Measurements from ENCODE around the gene RGP1.

GRCh38 chr9:35740243-35740642, 8.8 kb upstream of the RGP1 start:
- TF ChIP-seq CTCF (tag by site-specific recombination; IDR thresholded peaks at IDR 0.05) (no peak), KLF9 (tag by site-specific recombination; IDR thresholded peaks at IDR 0.05; ENCODE audit: low read depth) (no peak), ZBTB20 (tag by site-specific recombination; IDR thresholded peaks at IDR 0.05) (no peak), ZNF23 (tag by site-specific recombination; IDR thresholded peaks at IDR 0.05; ENCODE audit: borderline replicate concordance) (no peak), ZNF704 (tag by site-specific recombination; IDR thresholded peaks at IDR 0.05) (no peak), ZNF707 (tag by site-specific recombination; IDR thresholded peaks at IDR 0.05) (no peak), REST (tag by site-specific recombination; IDR thresholded peaks at IDR 0.05) (no peak), ZNF785 (tag by site-specific recombination; IDR thresholded peaks at IDR 0.05) (no peak), ZNF138 (tag by site-specific recombination; IDR thresholded peaks at IDR 0.05; ENCODE audit: borderline replicate concordance) (no peak)
- TF ChIP-seq, protein P1, sequence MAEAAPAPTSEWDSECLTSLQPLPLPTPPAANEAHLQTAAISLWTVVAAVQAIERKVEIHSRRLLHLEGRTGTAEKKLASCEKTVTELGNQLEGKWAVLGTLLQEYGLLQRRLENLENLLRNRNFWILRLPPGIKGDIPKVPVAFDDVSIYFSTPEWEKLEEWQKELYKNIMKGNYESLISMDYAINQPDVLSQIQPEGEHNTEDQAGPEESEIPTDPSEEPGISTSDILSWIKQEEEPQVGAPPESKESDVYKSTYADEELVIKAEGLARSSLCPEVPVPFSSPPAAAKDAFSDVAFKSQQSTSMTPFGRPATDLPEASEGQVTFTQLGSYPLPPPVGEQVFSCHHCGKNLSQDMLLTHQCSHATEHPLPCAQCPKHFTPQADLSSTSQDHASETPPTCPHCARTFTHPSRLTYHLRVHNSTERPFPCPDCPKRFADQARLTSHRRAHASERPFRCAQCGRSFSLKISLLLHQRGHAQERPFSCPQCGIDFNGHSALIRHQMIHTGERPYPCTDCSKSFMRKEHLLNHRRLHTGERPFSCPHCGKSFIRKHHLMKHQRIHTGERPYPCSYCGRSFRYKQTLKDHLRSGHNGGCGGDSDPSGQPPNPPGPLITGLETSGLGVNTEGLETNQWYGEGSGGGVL (tag by site-specific recombination; IDR thresholded peaks at IDR 0.05), result no peak

All from HEK293 (cell line).